A172 (cell line): Measurements from ENCODE around the gene CACNG7. TPM values are rescaled to one million over a fixed set of nuclear protein-coding genes. Genes with fewer than 3 reads are reported as not detected.
"Not testable (repeated sequence)": the region's sequence is repeated elsewhere in the genome, so short reads cannot be mapped to it uniquely, and the experiment has no call there.

Experiments used
- DNase-seq: peaks from one replicate; pipeline ENCODE4 v3.0.0-alpha.2; 2015; ENCODE audit warnings: low spot score
- total RNA-seq: library from RNA; depleted of rRNA; stranded (reverse); fragments of >200 nt; shearing (Covaris generic); gene quantifications from 2 replicates; pipeline ENCODE4 v1.2.3, GENCODE V29; 2014; rRNA removed

CACNG7 gene, protein sequence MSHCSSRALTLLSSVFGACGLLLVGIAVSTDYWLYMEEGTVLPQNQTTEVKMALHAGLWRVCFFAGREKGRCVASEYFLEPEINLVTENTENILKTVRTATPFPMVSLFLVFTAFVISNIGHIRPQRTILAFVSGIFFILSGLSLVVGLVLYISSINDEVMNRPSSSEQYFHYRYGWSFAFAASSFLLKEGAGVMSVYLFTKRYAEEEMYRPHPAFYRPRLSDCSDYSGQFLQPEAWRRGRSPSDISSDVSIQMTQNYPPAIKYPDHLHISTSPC
- total RNA-seq, result 0.07 TPM in 1 of 2 replicates, not detected in the other

- DNase-seq, result no peak
These were observed at the start of gene CACNG7 for GRCh38 chr19:53908935-53909415. Gene CACNG7 (plus strand): TSS chr19:53909278. CDS start chr19:53912832, 3,554 bp downstream.

DNA sequence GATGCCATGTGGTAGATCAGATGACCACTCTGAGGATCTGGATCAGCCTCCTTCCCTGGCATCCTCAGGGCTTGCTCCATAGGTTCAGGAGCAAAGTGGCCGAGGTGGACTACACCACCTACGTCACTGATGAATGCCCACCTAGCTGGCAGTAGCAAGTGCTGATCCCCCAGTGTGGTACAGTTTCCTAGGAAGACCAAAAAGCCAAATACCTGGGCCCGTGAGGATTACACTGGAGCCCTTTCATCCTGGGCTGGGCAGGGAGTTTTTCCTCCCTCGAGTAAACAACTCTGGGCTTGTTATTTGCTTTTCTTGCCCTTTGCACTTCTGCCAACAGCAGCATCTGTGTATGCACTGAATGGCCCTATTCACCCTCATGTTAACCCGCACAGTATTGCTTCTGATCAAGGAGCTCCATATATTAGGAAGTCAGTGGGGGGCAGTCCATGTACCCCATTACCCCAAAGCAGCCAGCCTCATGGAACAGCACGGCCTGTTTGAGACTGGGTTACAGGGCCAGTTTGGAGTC lies 44.7 kb upstream of the CACNG7 start:
- no peak for DNase-seq

DNA sequence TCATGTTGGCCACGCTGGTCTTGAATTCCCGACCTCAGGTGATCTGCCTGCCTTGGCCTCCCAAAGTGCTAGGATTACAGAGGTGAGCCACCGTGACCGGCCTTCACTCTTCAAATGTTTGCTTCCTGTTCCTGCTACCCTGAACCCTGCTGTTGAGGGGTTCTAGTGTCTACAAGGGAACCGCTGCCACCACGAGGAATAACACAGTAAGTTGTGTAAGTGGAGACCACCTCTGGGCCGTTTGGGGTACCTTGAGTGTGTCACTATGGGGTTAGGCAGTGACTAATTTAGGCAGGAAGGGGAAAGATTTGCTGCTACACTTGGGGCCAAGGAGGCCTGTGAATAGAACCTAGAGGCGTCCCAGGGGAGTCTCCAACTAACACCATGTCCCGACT lies 43.6 kb upstream of the CACNG7 start:
- DNase-seq, result peak; percentile 72

DNA sequence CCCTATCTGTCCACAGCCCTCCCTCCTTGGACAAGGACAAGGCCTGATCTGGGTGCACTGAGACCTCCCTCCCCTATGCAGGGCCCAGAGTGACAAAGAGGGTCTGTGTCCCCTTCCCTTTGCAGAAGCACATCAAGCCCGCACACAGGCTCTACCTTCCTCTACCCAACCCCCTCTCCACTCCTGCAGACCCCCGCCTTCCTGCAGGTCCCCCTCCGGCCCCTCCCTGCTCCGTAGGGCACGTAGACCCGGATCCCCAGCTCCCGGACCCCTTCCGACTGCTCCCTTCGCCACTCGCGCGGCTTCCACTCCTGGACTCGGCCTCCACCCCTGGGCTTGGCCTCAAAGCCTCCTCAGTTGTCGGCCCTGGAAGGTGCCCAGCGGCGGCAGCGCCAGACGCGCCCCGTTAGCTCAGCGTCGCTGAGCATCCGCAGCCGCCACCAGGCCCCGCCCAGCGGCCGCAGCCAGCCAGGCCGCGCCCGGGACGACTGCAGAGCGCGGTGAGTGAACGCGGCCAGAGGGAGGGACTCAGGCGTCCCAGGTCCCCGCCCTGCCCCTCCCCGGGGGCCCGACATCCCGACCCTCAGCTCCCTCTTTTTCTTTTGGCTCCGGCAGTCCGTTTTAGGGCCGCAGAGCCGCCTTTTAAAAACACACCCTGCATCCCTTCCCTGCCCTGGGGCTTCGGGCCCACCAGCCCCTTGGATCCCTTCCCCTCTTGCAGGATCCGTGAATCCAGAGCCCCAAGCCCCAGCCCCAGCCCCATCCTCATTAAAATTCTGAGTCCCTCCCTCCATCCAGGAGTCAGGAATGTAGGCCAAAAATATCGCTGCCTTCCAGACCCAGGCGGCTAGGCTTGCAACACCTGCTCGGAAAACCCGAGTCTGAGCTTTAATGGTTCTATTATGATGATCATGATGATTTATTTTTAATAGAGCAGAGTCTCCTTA lies 42.9 kb upstream of the CACNG7 start:
- peak; percentile 81 for DNase-seq

GRCh38 chr19:53866865-53867224 lies 42.2 kb upstream of the CACNG7 start:
- no peak for DNase-seq

- DNase-seq, result peak; percentile 100
These were observed 41.6 kb upstream of the CACNG7 start, which contains the start of gene MYADM for GRCh38 chr19:53867225-53868090. Gene MYADM (plus strand): TSS chr19:53867883. CDS start chr19:53873530, 5,647 bp downstream.

- DNase-seq, result peak; percentile 83
These were observed 40.8 kb upstream of the CACNG7 start for GRCh38 chr19:53868091-53868891.

- DNase-seq, result peak; percentile 89
These were observed 39.9 kb upstream of the CACNG7 start for GRCh38 chr19:53868892-53869804.

GRCh38 chr19:53869805-53870484 lies 39.1 kb upstream of the CACNG7 start:
- DNase-seq, result not testable (repeated sequence)

GRCh38 chr19:53870485-53870844 lies 38.6 kb upstream of the CACNG7 start:
- DNase-seq, result no peak

DNA sequence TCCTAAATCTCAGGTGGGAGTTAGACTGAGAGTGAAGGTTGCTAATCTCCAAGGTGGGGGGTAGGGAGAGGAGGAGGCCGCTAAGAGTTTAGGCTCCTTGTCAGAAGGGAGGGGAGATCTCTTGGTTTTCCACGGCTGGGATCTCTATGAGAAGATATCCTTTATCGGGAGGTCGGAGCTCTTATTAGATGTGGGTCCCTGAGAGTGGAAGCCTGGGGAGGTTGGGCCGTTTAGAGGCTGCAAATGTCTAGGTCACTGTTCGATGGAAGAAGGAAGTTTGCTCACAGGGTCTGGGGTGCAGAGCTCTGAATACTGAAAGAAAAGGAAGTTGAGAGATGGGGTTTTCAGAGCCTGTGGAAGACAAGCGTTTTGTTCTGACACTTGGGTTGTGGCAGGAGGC lies 37.6 kb upstream of the CACNG7 start:
- no peak for DNase-seq

DNA sequence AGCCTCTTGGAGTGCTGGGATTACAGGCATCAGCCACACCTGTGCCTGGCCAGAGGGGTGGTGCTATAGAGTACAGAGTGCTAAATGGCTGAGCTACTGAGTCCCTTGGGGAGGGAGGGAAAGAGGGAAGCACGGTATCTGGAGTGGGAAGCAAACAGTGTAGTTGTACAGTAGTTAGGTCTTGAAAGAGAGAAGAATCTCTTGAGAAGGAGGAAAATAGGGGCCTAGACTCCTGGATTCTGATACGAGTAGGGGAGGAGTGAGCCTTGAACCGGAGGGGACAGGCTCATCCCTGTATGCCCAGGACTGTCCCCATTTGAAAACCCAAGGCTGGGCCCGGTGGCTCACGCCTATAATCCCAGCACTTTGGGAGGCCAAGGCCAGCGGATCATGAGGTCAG lies 36.3 kb upstream of the CACNG7 start:
- DNase-seq, result no peak

DNA sequence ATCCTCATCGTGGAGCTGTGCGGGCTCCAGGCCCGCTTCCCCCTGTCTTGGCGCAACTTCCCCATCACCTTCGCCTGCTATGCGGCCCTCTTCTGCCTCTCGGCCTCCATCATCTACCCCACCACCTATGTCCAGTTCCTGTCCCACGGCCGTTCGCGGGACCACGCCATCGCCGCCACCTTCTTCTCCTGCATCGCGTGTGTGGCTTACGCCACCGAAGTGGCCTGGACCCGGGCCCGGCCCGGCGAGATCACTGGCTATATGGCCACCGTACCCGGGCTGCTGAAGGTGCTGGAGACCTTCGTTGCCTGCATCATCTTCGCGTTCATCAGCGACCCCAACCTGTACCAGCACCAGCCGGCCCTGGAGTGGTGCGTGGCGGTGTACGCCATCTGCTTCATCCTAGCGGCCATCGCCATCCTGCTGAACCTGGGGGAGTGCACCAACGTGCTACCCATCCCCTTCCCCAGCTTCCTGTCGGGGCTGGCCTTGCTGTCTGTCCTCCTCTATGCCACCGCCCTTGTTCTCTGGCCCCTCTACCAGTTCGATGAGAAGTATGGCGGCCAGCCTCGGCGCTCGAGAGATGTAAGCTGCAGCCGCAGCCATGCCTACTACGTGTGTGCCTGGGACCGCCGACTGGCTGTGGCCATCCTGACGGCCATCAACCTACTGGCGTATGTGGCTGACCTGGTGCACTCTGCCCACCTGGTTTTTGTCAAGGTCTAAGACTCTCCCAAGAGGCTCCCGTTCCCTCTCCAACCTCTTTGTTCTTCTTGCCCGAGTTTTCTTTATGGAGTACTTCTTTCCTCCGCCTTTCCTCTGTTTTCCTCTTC lies 35.1 kb upstream of the CACNG7 start:
- no peak for DNase-seq

GRCh38 chr19:53874606-53874990 lies 34.5 kb upstream of the CACNG7 start:
- no peak for DNase-seq

DNA sequence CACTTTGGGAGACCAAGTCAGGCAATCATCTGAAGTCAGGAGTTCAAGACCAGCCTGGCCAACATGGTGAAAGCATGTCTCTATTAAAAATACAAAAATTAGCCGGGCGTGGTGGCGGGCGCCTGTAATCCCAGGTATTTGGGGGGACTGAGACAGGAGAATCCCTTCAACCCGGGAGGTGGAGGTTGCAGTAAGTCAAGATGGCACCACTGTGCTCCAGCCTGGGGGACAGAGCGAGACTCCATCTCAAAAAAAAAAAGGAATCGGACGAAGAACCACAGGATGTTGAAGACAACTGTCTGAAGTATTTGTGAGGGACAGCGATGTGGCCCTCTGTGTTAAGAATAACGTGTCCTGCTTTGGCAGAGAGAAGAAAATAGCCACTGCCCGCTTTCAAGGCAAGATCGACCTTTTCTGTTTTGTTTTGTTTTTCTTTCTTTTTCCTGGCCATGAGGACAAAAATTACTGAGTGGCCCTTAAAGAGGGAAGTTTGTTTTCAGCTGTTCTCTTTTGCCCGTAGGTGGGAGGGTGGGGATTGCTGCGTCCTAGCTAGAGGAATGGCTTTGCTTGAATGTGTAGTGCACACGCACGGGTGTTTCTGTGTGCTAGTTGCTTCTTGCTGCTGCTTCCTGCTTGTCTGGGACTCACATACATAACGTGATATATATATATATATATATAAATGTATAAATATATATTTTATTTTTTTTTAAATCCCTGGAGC lies 33.3 kb upstream of the CACNG7 start:
- no peak for DNase-seq

DNA sequence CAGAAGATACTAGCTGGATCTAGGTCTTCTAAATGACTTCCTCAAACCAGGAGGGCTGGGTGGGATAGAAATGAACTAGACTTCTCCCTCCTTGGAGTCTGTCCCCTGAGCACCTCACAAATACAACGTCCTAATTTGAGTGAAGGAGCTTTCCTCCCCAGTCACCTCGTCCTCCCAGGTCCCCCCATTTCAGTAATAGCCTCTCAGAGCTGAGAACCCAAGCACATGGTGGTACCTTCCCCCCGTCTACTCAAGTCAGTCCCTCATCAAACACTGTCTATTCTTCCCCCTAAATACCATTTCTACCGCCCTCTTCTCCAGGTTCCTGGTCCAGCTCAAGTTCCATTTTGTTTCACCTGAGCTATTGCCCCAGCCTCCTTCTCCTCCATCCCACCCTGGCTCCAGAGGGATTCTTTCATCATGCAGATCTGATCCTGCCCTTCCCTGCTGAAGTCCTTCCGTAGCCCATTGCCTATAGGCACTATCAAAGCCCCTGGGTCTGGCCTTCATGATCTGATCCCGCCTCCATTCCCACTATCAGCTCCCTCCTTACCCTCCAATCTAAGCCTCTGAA lies 32.3 kb upstream of the CACNG7 start:
- no peak for DNase-seq

DNA sequence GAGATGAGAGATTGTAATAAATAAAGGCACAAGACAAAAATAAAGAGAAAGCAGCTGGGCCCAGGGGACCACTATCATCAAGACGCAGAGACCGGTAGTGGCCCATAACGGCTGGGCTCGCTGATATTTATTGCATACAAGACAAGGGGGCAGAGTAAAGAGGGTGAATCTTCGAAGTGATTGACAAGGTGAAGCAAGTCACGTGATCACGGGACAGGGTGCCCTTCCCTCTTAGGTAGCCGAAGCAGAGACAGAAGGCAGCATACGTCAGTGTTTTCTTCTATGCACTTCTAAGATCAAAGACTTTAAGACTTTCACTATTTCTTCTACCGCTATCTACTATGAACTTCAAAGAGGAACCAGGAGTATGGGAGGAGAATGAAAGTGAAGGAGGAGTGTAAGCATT lies 31.7 kb upstream of the CACNG7 start:
- DNase-seq, result no peak
